Muscle layer of duodenum (tissue), 2 donors: ENCODE results near the gene CDC42BPB.

Experiments
- H3K27ac ChIP-seq: one replicate; pipeline ENCODE4 v1.7.0; 2013; ENCODE audit warnings: mild to moderate bottlenecking, low read length
- H3K27me3 ChIP-seq: one replicate; pipeline ENCODE4 v1.7.0; 2013; ENCODE audit warnings: low read depth, mild to moderate bottlenecking, control low read depth, low read length
- H3K36me3 ChIP-seq, 2 donors: one replicate each; pipeline ENCODE4 v1.7.0; 2013; ENCODE audit warnings: low read length in 2 of 2, control low read depth in 1 of 2, mild to moderate bottlenecking in 1 of 2; ENCODE audit not compliant: insufficient read depth in 2 of 2, control insufficient read depth in 1 of 2
- H3K4me1 ChIP-seq, 2 donors: one replicate each; pipeline ENCODE4 v1.7.0; 2013; ENCODE audit warnings: low read length in 2 of 2, mild to moderate bottlenecking in 2 of 2, control low read depth in 1 of 2, moderate library complexity in 1 of 2; ENCODE audit not compliant: insufficient read depth in 2 of 2, control insufficient read depth in 1 of 2
- H3K4me3 ChIP-seq, 2 donors: one replicate each; pipeline ENCODE4 v1.7.0; 2013; ENCODE audit warnings: low read length in 2 of 2, low read depth in 1 of 2, mild to moderate bottlenecking in 1 of 2
- H3K9me3 ChIP-seq, 2 donors: one replicate each; pipeline ENCODE4 v1.7.0; 2013; ENCODE audit warnings: low read length in 2 of 2, control low read depth in 1 of 2, mild to moderate bottlenecking in 1 of 2; ENCODE audit not compliant: control insufficient read depth in 1 of 2
- donor health status: healthy.

CDC42BPB gene

DNA sequence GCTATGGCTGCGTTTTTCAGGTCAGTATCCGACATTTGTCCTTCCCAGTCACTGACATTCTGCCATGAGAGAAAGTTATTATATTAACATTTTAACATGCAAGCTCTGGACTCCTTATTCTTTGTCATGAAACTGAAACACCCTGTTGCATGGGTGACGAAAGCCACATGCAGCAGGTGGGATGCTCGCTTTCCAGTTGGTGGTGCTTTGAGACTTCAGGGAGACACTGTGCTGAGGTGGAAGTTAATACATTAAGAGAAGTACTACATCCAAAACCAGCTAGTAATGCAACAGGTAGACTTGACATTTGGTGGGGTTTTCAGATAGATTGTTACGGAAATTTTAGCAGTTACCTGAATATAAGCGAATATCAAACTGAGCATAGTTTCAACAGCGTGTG lies 167.7 kb downstream of the CDC42BPB start:
- Histone ChIP-seq H3K27me3 (no peaks in the 10 kb centered on the region), H3K9me3 (no peaks in the 10 kb centered on the region), H3K36me3 (peaks cover 9 to 25% of the 10 kb centered on the region in 2 donors), H3K4me3 (no peak overlapping the region), H3K27ac (no peak overlapping the region), H3K4me1 (peaks cover 0 to 18% of the 10 kb centered on the region in 2 donors)

DNA sequence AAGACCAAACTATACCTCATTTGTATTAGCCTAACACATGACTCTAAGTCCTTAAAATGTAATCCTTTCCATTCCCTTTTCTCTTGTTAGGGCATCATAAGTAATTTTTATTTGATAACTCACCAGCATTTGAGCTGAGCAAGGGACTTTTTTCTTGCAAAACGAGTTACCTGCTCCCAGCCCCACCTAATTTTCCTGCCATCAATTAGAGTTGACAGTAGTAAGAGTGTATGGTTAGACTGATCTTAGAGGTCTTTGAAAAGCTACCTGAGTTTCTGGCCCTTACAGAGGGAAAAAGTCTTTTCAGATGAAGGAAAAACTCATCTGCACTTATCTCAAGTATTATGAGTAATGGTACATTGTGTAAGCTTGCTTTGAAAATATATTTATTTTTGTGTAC lies 168.6 kb downstream of the CDC42BPB start:
- H3K4me3 ChIP-seq = no peak overlapping the region
- no peak overlapping the region for H3K27ac ChIP-seq
- peaks cover 0 to 12% of the 10 kb centered on the region in 2 donors for H3K4me1 ChIP-seq
- H3K9me3 ChIP-seq = no peaks in the 10 kb centered on the region
- H3K36me3 ChIP-seq = peaks cover 9 to 25% of the 10 kb centered on the region in 2 donors
- H3K27me3 ChIP-seq = no peaks in the 10 kb centered on the region

DNA sequence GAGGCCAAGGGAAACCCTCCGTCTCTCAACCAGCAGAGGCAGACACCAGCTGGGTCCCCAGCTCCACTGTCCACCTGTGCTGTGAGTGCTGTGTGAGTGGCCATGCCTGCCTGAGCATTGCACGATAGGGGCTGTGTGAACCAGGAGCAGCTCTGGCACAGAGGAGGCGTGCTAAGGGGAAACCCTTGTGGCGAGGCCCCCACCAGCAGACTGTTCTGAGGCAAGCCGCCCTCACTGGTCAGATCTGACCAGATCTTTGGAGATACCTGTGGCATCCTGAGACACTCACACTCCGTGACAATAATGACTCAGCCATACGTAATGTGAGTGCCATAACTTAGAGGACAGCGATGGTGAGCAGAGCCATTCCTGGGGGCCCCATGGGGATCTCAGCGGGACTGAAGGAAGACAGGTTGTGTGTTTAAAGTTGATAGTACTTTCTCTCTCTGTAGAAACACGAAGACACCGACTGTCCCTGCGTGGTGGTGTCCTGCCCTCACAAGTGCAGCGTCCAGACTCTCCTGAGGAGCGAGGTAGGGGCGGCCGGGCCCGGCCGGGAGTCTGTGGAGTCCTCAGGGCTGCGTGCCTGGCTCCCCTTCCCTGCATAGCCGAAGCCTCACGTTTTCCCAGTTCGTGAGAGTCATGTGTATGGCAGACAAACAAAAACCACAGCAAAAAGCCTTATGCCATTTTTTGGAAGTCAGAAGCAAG lies 171.5 kb downstream of the CDC42BPB start:
- no peaks in the 10 kb centered on the region for H3K9me3 ChIP-seq
- H3K27me3 ChIP-seq = no peaks in the 10 kb centered on the region
- no peaks in the 10 kb centered on the region for H3K4me1 ChIP-seq
- peaks cover 15 to 25% of the 10 kb centered on the region in 2 donors for H3K36me3 ChIP-seq
- no peak overlapping the region for H3K4me3 ChIP-seq
- no peak overlapping the region for H3K27ac ChIP-seq

DNA sequence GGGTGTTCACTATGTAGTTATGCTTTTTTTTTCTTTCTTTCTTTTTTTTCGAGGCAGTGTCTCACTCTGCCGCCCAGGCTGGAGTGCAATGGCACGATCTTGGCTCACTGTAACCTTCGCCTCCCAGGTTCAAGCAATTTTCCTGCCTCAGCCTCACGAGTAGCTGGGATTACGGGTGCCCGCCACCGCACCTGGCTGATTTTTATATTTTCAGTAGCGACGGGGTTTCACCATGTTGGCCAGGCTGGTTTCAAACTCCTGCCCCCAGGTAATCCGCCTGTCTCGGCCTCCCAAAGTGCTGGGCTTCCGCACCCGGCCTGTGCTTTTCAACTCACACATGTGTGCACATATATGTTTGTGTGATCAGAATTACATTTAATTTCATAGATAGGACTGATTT lies 173.8 kb downstream of the CDC42BPB start:
- H3K36me3 ChIP-seq = peaks cover 6 to 16% of the 10 kb centered on the region in 2 donors
- no peak overlapping the region for H3K27ac ChIP-seq
- H3K4me3 ChIP-seq = no peak overlapping the region

DNA sequence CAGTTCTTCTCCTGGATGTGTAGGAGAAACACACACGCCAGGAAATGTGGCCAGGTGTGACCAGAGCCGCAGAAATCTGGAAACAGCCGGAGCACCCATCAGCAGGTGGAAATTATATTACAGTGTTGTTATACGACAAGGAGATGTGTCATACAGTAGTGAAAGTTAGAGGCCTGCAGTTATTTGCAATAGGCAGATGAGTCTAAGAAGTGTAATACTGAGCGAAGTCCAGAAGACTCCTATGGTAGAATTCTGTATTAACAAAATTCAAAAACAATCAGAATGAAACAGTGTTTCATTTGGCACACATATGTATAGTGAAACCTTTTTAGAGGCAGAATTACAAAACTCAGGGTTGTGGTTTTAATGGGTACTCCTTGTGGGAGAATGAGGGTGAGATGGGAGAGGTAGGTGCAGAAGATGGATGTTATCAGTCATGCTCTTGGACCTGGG lies 174.2 kb downstream of the CDC42BPB start:
- H3K9me3 ChIP-seq = no peaks in the 10 kb centered on the region
- H3K4me3 ChIP-seq = no peak overlapping the region
- no peaks in the 10 kb centered on the region for H3K27me3 ChIP-seq
- peaks cover 7 to 16% of the 10 kb centered on the region in 2 donors for H3K36me3 ChIP-seq
- H3K27ac ChIP-seq = no peak overlapping the region
- no peaks in the 10 kb centered on the region for H3K4me1 ChIP-seq

More for the DNA sequence above, 173.8 kb downstream of the CDC42BPB start:
- H3K4me1 ChIP-seq = no peaks in the 10 kb centered on the region
- no peaks in the 10 kb centered on the region for H3K9me3 ChIP-seq
- no peaks in the 10 kb centered on the region for H3K27me3 ChIP-seq
